GM18505 (cell line): ENCODE data around the gene SNRPE.

Experiments used
- ATAC-seq: cut with Tn5 transposase; IDR thresholded peaks from one replicate; pipeline ENCODE4 v1.9.1; 2021; ENCODE audit not compliant: unreplicated experiment
- POLR2A ChIP-seq: IDR thresholded peaks from 4 replicates; pipeline ENCODE4 v1.6.1; 2011; ENCODE audit warnings: borderline replicate concordance; ENCODE audit not compliant: insufficient read depth, insufficient read length; ENCODE audit errors: extremely low read depth

The SNRPE gene

DNA sequence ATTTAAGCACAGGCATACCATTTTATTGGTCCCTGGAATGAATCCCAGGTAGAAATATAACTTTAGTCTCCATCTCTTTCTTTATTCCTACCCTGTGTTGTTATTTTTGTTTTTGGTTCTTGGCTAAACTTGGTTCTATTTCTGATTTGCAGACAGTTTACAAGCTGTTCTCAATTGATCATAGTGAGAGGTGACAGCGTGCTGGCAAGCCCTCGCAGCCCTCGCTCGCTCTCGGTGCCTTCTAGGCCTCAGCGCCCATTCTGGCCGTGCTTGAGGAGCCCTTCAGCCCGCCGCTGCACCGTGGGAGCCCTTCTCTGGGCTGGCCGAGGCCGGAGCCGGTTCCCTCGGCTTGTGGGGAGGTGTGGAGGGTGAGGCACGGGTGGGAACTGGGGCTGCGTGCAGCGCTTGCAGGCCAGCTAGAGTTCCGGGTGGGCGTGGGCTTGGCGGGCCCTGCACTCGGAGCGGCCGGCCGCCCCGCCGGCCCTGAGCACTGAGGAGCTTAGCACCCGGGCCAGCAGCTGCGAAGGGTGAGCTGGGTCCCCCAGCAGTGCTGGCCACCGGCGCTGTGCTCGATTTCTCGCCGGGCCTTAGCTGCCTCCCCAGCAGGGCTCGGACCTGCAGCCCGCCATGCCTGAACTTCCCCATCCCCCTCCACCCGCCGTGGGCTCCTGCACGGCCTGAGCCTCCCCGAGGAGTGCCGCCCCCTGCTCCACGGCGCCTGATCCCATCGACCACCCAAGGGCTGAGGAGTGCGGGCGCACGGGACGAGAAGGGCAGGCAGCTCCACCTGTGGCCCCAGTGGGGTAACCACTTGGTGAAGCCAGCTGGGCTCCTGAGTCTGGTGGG lies 38.7 kb downstream of the SNRPE start:
- no peak for TF ChIP-seq POLR2A
- ATAC-seq = no peak

DNA sequence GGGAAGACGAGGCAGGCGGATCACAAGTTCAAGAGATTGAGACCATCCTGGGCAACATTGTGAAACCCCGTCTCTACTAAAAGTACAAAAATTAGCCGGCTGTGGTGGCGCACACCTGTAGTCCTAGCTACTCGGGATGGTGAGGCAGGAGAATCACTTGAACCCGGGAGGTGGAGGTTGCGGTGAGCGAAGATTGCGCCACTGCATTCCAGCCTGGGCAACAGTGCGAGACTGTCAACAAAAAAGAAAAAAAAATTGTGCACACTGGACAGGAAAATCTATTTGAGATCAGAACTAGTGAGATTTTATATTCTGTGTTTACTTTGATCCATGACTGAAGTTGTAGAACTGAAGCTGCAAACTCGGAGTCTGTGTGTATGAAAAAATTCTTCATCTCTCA lies 40.2 kb downstream of the SNRPE start:
- ATAC-seq = no peak
- TF ChIP-seq POLR2A = no peak

DNA sequence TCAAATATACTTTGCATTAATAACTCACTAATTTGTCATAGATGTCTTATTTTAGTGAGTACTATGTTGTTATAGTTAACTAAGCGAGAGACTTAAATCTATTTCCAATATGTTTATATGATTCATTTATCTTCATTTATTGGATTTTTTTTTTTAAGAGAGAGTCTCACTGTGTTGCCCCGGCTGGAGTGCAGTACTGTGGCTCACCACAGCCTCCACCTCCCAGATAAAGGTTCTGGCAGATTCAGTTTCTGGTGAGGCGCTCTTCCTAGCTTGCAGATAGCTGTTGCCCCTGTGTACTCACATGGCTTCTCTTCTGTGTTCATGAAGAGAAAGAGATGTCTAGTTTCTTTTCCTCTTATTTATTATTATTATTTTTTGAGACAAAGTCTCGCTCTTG lies 43.9 kb downstream of the SNRPE start:
- ATAC-seq = no peak
- no peak for TF ChIP-seq POLR2A

DNA sequence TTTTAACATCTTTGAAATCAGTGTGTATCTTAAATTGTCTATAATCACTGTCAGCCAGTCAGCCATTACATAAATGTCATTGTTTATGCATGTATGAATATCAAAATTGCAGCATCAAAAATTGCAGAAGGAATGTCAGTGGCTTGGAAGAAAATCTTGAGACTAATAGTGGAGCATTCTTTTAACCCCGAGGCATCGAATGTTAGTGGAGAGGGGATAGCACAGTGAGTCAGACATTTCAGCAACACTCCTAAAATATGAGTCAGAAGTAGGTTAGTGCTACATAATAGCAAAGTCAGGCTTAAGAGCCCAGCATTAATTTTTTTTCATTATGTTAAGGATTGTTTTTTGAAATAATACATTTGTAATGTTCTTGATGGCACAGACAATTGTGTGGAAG lies 45.5 kb downstream of the SNRPE start:
- no peak for ATAC-seq
- no peak for TF ChIP-seq POLR2A

DNA sequence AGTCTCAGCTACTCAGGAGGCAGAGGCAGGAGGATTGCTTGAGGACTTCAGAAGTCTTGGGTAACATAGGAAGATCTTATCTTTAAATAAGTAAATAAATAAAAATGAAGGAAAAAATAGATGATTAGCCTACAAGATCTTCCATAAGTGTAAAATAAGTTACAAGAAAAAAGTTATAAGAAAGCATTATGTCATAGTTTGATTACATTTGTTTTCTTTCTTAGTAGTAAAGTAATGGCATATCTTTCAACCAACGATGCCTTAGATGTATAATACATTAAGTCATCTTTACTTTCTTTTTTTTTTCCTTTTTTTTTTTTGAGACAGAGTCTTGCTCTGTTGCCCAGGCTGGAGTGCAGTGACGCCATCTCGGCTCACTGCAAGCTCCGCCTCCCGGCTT lies 46.5 kb downstream of the SNRPE start:
- no peak for ATAC-seq
- TF ChIP-seq POLR2A = no peak

DNA sequence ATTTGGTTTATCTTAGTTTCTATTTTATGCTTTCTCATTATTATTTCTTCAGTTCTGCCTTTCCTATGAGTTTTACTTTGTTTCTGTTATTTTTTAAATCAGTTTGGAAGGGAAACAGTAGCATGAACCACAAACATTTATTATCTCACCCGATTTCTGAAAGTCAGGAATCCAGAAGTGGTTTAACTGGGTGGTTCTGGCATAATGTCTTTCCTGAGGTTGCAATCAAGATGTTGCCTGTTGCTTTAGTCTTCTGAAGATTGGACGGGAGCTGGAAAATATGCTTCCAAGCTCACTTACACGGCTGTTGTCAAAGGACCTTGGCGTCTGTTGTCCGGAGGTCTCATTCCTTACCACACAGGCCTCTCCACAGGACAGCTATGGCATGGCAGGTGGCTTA lies 50.4 kb downstream of the SNRPE start:
- ATAC-seq = no peak
- TF ChIP-seq POLR2A = no peak

DNA sequence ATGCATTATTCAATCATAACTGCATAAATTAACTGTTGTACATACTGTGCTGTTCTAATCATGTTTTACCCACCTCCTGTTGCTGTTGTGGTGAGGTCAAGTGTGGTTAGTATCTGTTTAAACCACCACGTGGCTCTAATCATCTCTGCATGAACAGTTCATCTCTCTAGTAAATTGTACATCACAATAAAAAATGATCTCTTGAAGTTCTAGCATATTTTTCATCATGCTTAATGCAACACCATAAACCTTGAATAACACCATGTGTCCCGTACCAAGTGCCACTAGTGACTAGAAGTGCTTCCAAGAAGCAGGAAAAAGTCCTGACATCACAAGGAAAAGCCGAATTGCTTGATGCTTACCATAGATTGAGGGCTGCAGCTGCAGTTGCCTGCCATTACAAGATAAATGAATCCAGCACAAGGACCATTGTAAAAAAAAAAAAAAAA lies 51.7 kb downstream of the SNRPE start:
- TF ChIP-seq POLR2A = no peak
- ATAC-seq = no peak

DNA sequence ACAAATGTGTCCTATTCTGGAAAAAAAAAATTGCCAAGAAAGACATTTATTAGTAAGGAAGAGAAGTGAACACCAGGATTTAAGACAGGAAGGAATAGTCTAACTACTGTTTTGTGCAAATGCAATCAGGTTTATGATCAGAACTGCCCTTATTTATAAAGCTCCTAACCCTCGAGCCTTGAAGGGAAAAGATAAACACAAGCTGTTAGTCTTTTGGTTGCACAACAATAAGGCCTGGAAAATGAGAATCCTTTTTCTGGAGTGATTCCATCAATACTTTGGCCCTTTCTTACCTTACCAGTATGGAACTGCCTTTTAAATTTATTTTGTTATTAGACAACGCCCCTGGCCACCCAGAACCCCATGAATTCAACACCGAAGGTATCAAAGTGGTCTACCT lies 52.9 kb downstream of the SNRPE start:
- no peak for TF ChIP-seq POLR2A

DNA sequence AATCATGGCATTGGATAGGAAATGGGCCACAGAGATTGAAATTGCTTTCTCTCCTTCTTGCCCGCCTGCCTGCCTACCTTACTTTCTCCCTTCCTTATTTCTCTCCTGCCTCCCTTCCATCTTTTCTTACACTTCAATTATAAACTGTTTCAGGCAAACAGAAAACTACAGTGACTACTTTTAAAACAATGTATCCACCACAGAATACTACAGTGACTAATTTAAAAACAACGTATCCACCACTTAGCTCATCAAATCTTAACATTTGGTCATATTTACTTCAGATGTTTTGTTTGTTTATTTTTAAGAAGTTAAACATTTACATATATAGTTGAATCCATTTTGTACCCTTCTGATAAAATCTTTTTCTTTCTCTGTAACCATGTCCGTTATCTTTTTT lies 54.4 kb downstream of the SNRPE start:
- ATAC-seq = no peak
- TF ChIP-seq POLR2A = no peak

More for the DNA sequence above, 52.9 kb downstream of the SNRPE start:
- ATAC-seq = no peak

DNA sequence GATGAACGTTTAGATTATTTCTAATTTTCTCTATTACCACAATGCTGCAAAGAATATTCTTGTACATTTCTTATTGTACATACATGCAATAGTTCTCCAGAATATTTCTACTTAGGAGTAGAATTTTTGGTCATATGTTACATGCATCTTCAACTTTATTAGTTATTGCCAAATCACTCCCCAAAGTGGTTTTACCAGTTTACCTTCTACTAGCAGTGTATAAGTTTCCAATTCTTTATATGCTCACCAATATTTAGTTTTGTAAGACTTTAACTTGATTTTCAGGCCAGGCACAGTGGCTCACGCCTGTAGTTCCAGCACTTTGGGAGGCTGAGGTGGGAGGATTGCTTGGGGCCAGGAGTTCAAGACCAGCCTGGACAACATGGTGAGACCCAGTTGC lies 55.4 kb downstream of the SNRPE start:
- ATAC-seq = no peak
- TF ChIP-seq POLR2A = no peak
